Measurements from ENCODE around the gene SEPTIN5. TPM values are rescaled to one million over a fixed set of nuclear protein-coding genes. Genes with fewer than 3 reads are reported as not detected.

The SEPTIN5 gene
- polyA plus RNA-seq, 1 of the 3 experiments (the other 2 are of a cell fraction), result 14.0 TPM

- Histone ChIP-seq H3K9me2 (no peaks in the 10 kb centered on the region), H4K20me1 (ENCODE audit: insufficient read depth) (no peaks in the 10 kb centered on the region), H3K9me3 (no peaks in the 10 kb centered on the region), H3K4me2 (no peak overlapping the region), H3K27me3 (ENCODE audit: insufficient read depth) (peaks cover 53% of the 10 kb centered on the region), H3F3A (replicated peaks; ENCODE audit: insufficient read depth) (no peaks in the 10 kb centered on the region), H3K4me3 (ENCODE audit: low read depth in 2 of 2, low read length in 1 of 2) (no peak overlapping the region), H2AFZ (ENCODE audit: low read depth) (no peak overlapping the region), H3K4me1 (ENCODE audit: control insufficient read depth in 1 of 2, insufficient read depth in 2 of 2, low read depth in 1 of 2, low read length in 1 of 2) (peaks cover 0 to 6% of the 10 kb centered on the region in 2 experiments; a peak in 2 of 4 replicates), H3K9ac (no peak overlapping the region), H3K27ac (ENCODE audit: low read depth in 2 of 2, low read length in 1 of 2) (no peak overlapping the region), H3K79me2 (ENCODE audit: insufficient read depth) (no peaks in the 10 kb centered on the region), H3K36me3 (replicated peaks in 1 of 2; ENCODE audit: control insufficient read depth in 1 of 2, insufficient read depth in 2 of 2, low read length in 1 of 2) (no peaks in the 10 kb centered on the region)
- POLR2A ChIA-PET, result no interaction called here
- TF ChIP-seq NFIC (IDR thresholded peaks at IDR 0.05; ENCODE audit: borderline replicate concordance), result no peak
- TF ChIP-seq NRF1 (IDR thresholded peaks at IDR 0.05; ENCODE audit: low read depth, low read length), result no peak
- no peak for TF ChIP-seq ZBTB33 (IDR thresholded peaks at IDR 0.05; ENCODE audit: borderline replicate concordance, low read depth)
- no peak for TF ChIP-seq ELF1 (IDR thresholded peaks at IDR 0.05)
- no peak for TF ChIP-seq IRF3 (IDR thresholded peaks at IDR 0.05; ENCODE audit: low read depth, low read length)
- no peak for TF ChIP-seq POLR2AphosphoS5 (IDR thresholded peaks at IDR 0.05; ENCODE audit: low read depth, low read length)
- no peak for TF ChIP-seq TCF12 (IDR thresholded peaks at IDR 0.05)
- no peak for TF ChIP-seq MAX (IDR thresholded peaks at IDR 0.05; ENCODE audit: low read depth)
- no peak for TF ChIP-seq TAF1 (IDR thresholded peaks at IDR 0.05; ENCODE audit: borderline replicate concordance, low read depth, low read length)
- TF ChIP-seq FOXJ3 (CRISPR knock-in tag; IDR thresholded peaks at IDR 0.05), result no peak
- no peak for TF ChIP-seq MEF2A (IDR thresholded peaks at IDR 0.05; ENCODE audit: borderline replicate concordance, low read depth)
- TF ChIP-seq EP300 (IDR thresholded peaks at IDR 0.05; ENCODE audit: borderline replicate concordance in 1 of 2, low read depth in 1 of 2, low read length in 1 of 2), result no peak
- no peak for TF ChIP-seq CHD2 (IDR thresholded peaks at IDR 0.05; ENCODE audit: low read length, partially characterized antibody)
- no peak for TF ChIP-seq EZH2phosphoT487 (IDR thresholded peaks at IDR 0.05; ENCODE audit: borderline replicate concordance, low read depth)
- no peak for TF ChIP-seq SIN3A (IDR thresholded peaks at IDR 0.05; ENCODE audit: borderline replicate concordance, low read depth, low read length)
- no peak for TF ChIP-seq YY1 (IDR thresholded peaks at IDR 0.05; ENCODE audit: low read depth)
- TF ChIP-seq SMC3 (IDR thresholded peaks at IDR 0.05; ENCODE audit: low read depth, low read length), result no peak
- no peak for TF ChIP-seq RXRA (IDR thresholded peaks at IDR 0.05; ENCODE audit: borderline replicate concordance, low read depth)
- TF ChIP-seq TEAD4 (IDR thresholded peaks at IDR 0.05; ENCODE audit: borderline replicate concordance, insufficient read depth), result no peak
- no peak for TF ChIP-seq RAD21 (IDR thresholded peaks at IDR 0.05; ENCODE audit: low read length)
- DNase-seq, result no peak
- WGBS (ENCODE audit: low lambda C conversion rate), result 57% methylated on average over 7 of the region's 16 CpGs
- CTCF ChIA-PET, result interaction anchor here (1.0 to 2.4 kb wide), 16 partner anchors 12 to 153 kb away, joined by 3 to 15 read pairs (median 5); no protein-coding TSS in a partner anchor
Measured at GRCh38 chr22:19757140-19757984, 43.1 kb downstream of the SEPTIN5 start.
